Skin of body (tissue), 2 donors: ENCODE data around the gene NAXD. TPM values are rescaled to one million over a fixed set of nuclear protein-coding genes. Genes with fewer than 3 reads are reported as not detected.
"Not testable (repeated sequence)": the region's sequence is repeated elsewhere in the genome, so short reads cannot be mapped to it uniquely, and the experiment has no call there.

ENCODE experiments used
- DNase-seq: peaks from one replicate; lab custom pipeline; 2025; lab: John Stamatoyannopoulos, UW
- total RNA-seq: library from RNA; depleted of rRNA; stranded (reverse); fragments of >200 nt; gene quantifications from one replicate; pipeline ENCODE4 v1.2.3, GENCODE V29; 2014

NAXD gene
- total RNA-seq, 1 donor from 2014 or later = 15.4 TPM

- no peak for DNase-seq
These were observed 47.6 kb downstream of the NAXD start for GRCh38 chr13:110662777-110663443.

GRCh38 chr13:110663491-110663890, 48.1 kb downstream of the NAXD start:
- DNase-seq = no peak

DNA sequence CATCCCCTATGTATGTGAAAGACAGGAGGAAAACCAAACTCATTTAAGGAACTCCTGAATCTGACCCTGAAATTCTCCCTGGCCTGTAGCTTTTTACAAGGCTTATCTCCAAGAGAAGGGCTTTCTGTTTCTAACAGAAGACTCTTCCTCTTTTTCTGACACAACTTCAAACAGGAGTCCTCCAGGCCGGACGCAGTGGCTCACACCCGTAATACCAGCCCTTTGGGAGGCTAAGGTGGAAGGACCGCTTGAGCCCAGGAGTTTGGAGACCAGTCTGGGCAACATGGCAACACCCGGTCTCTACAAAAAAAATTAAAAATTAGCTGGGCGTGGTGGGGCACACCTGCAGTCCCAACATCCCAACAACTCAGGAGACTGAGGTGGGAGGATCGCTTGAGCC, 48.7 kb downstream of the NAXD start:
- DNase-seq = no peak

- DNase-seq = no peak
These were observed 49.3 kb downstream of the NAXD start for GRCh38 chr13:110664673-110665072.

GRCh38 chr13:110665491-110666254, 50.3 kb downstream of the NAXD start:
- DNase-seq = no peak

DNA sequence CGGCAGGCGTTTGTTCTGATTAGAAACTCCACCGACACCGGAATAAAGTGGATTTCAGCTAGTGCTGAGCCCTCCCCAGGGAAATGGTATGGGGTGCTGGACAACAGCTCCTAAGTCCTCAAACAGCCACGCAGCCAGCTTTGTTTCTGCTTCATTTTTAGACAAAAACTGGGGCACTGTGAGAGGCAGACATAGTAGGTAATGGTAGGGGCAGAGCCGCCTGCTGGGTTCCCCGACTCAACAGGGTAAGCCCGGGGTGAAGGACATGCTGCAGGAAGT, 50.8 kb downstream of the NAXD start:
- no peak for DNase-seq

DNA sequence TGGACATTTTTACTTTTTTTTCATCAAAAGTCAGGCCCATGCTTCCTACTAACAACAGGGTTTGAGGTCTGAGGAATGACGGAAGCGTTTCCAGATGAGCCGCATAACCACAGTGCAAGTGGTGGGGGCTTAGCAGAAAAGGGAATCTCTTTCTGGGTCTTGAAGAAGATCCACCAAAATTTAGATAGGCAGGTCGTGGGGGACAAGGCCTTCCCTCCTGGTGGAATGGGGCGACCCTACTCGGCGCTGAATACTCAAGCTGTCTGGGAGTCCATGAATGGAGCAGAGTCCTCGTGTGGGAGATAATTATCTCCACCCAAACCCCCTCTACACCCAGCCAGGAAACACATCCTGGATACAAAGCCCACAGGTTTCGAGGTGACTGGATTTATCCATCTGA, 53.7 kb downstream of the NAXD start:
- DNase-seq = no peak

DNA sequence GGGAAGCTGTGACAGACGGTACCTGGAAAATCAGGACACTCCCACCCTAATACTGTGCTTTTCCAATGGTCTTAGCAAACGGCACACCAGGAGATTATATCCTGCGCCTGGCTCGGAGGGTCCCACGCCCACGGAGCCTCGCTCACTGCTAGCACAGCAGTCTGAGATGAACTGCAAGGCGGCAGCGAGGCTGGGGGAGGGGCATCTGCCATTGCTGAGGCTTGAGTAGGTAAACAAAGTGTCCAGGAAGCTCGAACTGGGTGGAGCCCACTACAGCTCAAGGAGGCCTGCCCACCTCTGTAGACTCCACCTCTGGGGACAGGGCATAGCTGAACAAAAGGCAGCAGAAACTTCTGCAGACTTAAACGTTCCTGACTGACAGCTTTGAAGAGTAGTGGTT, 54.5 kb downstream of the NAXD start:
- DNase-seq = not testable (repeated sequence)

DNA sequence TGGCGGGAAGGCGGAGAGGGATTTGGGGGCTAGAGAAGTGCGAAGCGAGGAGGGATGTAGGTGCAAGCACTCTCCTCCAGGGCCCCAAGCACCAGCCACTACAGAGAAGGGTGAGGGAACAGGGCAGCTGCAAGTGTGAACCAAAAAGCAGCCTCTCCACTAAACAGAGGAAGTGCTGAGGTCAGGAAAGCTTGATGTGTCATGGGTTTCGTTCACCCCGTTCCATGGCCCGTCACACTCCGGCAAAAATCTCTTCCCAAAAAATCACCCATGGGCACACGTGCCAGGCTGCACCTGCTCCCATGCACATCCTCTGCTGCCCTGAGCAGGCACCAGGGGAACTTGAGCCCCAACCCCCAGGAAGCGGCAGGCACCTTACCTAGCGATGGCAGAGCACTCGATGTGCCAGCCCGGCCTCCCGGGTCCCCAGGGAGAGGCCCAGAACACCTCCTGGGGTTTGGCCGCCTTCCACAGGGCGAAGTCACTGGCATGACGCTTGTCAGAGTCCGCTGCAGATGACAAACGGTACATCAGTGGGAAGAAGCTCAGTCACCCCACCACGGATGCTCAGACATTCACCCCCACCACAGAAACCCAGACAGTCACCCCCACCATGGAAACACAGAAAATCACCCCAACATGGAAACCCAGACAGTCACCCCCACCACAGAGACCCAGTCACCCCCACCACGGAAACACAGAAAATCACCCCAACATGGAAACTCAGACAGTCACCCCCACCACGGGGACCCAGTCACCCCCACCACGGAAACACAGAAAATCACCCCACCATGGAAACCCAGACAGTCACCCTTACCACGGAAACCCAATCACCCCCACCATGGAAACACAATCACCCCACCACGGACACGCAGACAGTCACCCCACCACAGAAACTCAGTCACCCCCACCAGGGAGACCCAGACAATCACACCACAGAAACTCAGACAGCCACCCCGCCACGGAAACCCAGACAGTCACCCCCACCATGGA, 61.5 kb downstream of the NAXD start:
- DNase-seq = no peak

GRCh38 chr13:110677731-110678545, 62.6 kb downstream of the NAXD start:
- DNase-seq = no peak

GRCh38 chr13:110680852-110681251, 65.5 kb downstream of the NAXD start:
- DNase-seq = no peak

GRCh38 chr13:110681868-110682550, 66.7 kb downstream of the NAXD start:
- no peak for DNase-seq

- DNase-seq = no peak
These were observed 67.4 kb downstream of the NAXD start for GRCh38 chr13:110682746-110683145.

DNA sequence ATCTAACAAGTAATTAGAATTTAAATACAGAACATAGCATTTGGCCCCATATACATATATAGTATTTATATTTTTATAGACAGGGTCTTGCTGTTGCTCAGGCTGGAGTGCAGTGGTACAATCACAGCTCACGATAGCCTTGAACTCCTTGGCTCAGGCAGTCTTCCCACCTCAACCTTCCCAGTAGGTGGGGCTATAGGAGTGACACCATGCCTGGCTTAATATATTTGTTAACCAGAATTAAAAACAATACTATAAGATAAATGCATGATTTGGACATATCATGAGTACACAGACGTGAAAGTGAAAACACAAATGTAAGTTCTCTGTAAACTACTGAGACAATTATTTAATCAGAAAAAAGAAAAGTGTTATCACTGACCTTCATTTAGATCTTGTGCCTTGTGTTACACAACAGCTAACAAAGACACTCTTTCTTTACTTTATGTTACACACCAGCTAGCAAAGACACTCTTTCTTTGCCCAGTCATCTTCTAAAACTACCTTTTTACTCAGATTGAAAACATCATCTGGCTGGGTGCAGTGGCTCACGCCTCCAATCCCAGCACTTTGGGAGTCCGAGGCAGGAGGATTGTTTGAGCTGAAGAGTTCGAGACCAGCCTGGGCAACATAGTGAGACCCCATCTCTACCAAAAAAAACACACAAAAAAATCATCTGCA, 68.0 kb downstream of the NAXD start:
- no peak for DNase-seq

GRCh38 chr13:110683921-110684320, 68.6 kb downstream of the NAXD start:
- no peak for DNase-seq

- DNase-seq = no peak
These were observed 69.2 kb downstream of the NAXD start for GRCh38 chr13:110684388-110685056.

DNA sequence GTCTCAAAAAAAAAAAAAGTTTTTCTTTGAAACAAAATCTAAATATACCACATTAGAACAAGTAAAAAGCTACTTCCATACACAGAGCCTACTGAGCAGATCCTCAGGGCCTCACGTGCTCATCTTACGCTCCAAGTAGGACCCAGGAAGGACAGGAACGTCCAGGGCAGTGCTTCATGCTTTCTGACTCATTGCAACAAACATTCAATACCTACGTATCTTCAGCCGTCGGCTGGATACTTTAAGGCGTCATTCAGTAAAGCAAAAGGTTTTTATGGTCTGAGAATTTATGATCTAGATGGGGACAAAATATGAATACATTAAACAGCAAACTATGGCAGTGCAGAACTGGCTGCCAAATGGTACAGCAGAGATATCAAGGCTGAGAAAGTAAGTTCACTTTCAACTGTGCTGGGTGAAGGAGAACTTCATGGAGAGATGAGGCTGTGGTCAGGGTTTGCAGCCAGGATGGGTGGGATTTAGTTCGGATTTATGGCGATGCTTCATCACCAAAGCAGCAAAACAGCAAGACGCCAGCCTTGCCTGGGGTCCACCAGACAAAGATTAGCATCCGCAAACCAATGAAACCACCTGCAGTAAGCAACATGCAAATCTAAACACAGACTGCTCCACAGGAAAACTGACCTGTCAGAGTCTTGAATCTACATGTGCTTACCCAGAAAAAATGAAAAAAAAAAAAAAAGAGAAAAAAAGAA, 70.1 kb downstream of the NAXD start:
- DNase-seq = no peak

- DNase-seq = no peak
These were observed 72.4 kb downstream of the NAXD start for GRCh38 chr13:110687736-110688135.

GRCh38 chr13:110689041-110689440, 73.7 kb downstream of the NAXD start:
- no peak for DNase-seq
